Kidney tubule cell (primary cell): ENCODE measurements around the gene INTS1.
A peak's percentile ranks its signal among the peaks of the same experiment; 100 is the strongest.
"Not testable (repeated sequence)": the region's sequence is repeated elsewhere in the genome, so short reads cannot be mapped to it uniquely, and the experiment has no call there.

ENCODE experiments used
- DNase-seq: peaks from one replicate; pipeline ENCODE4 v3.0.0-alpha.2; 2018; ENCODE audit warnings: low spot score

Gene INTS1

DNA sequence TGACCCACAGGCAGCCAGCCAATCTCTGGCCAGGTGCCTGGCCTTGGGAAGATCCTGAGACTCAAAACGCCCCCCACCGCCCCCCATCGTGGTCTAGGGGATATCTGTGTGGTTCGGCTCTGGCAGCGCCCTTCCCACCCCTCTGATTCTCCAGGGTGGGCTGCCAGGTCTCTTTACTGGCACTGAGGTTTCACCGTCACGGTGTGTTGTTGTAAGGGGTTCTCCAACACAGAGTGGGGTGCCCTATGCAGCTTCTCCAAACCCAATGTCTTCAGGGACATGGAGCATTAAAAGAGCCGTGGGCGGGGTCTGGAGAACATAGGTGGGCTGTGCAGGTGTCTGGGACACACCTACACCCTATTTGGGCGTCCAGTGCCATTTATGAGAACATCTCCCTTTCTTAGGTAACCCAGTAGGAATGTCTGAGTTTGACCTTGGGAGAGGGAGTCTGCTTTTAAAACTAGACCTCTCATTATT is 27.8 kb upstream of the INTS1 start:
- peak; percentile 43 for DNase-seq

DNA sequence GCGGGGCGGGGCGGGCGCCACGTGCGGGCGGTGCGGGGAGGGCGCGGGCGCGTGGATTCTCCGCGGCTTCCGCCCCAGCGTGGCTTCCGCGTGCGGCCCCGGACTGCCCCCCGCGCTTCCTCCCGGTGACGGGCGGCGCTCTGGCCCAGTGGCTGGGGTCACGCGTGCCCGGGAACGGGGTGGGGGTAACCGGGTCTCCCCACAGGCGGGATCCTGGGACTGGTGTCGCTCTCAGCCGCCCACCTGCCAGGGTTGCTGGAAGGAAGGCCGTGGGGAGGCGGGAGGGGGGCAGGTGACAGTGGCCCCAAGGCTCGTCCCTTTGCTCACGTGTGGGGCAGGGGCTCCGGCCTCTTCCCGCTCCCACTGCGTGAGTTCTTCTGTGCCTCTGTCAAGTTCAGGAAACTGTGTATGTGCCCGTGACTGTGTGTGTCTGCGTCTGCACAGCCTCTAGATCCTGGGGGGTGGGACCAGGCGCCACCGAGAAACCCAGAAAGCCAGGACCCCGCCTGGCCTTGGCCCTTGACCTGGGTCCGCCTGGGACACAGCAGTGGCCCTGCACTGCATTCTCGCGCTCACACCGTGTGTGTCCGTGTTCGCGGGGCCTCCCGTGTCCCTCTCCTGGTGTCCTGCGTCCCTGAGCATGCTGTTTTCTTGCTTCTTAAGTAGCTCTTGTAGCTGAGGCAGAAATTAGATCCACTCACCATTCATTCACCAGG is 27.2 kb upstream of the INTS1 start:
- peak; percentile 46 for DNase-seq

DNA sequence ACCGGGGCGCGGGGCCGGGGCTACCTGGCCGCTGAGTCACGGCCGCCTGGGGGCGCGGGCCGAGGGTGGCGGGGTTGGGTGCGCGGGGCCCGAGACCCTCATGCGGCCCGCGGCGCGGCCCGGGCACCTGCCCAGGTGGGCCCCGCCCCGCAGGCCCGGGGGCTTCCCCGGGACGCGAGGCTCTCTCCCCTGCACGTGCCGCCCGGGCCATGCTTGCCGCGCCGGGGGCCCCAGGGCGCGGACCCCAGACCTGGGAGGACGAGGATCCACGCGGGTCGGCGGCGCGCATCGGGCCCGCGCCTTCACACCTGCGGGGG is 26.7 kb upstream of the INTS1 start:
- no peak for DNase-seq

DNA sequence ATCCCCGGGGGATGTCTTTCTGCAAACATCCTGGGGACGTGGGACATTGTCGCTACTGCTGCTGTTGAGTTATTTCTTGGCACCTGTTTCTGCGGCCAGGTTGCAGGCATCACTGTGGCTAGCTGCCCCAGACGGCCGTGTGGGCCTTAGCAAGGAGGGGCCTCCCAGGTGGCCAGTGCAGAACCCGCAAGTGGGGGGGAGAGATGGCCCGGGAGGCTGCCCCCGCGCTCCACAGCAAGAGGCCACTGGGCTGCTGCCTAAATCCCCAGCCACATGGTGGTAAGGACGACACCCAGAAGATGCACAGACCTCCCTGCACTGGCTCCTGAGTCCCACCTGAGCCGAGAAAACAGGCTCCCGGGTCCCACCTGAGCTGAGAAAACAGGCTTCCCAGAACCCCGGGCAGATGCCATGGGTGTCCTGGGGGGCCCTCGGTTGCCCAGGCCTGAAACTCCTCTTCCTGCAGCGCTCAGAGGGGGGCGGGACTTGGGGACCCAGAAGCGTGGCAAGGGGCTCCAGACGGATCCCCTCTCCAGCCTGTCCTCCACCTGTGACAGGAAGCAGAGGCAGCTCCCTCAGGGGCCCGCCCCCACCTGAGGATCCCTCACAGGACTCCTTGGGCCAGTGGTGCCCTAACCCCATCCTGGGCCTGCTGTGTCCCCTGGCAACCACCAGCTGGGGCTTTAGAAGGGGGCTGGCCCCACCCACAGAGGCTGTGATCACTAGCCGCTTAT is 25.4 kb upstream of the INTS1 start:
- no peak for DNase-seq

DNA sequence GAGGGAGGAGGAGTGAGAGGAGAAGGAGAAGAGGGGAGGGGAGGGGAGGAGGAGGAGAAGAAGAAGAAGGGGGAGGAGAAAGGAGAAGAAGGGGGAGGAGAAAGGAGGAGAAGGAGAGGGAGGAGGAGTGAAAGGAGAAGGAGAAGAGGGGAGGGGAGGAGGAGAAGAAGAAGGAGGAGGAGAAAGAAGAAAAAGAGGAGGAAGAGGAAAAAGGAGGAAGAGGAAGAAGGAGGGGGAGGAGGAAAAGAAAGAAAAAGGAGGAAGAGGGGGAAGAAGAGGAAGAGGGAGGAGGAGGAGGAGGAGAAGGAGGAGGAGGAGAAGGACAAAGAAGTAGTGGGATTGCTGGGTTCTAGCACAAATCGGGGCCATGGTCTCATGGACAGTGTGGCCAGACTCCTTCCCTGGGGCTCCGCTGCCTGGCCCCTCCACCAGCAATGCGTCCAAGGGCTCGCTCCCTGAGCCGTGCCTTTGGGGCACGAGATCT is 22.1 kb upstream of the INTS1 start:
- DNase-seq, result no peak

DNA sequence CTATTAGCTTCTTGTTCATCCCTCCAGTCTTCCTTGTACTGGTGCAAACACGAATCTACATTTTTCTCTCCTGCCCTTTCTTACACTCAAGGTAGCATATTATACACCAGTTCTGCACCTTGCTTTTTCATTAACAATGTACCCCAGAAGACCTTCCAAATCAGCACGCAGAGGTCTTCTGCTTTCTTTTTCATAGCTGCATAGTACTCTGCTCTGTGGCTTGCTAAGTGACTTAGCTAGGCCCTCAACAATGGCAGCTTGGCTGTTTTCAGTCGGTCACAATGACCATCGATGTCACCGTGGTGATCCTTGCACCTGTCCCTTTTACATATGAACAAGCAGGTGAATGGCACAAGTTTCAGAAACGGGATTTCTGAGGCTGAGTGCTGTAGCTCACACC is 21.2 kb upstream of the INTS1 start:
- no peak for DNase-seq

DNA sequence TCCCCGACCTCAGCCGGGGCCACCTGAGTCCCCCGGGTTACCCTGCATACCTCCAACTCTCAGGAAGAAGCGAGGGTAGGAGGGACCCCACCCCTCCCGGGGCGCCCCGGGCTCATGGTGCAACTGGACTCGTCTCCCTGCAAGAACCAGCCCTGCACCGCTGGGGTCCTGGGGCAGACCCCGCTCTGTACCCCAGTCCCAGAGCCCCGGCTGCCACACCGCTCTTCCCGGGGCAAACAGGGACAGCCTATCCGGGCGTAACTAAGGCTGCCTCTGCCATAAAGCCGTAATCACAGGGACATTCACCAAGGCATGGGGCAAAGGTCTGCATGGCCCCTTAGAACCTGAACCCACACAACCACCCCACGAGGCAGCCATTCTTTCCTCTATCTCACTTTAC is 19.7 kb upstream of the INTS1 start:
- DNase-seq, result no peak

DNA sequence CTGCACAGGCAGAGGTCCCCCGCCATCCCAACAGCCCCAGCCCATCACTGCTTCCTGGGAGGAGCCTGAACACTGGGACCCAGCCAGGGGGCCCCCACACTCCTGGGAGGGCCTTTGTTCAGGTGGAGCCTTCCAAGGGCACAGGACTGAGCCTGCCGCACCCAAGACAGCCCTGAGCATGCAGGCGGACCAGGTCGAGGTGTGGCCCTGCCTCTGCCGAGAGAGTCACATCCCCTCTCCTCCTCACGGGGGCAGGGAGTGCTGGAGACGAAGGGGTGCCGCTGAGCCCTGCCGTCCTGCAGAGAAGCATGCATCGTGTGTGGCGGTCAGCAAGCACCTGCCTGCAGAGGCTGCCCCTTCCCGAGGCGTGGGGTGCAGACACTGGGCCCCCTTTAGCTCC is 19.0 kb upstream of the INTS1 start:
- no peak for DNase-seq

DNA sequence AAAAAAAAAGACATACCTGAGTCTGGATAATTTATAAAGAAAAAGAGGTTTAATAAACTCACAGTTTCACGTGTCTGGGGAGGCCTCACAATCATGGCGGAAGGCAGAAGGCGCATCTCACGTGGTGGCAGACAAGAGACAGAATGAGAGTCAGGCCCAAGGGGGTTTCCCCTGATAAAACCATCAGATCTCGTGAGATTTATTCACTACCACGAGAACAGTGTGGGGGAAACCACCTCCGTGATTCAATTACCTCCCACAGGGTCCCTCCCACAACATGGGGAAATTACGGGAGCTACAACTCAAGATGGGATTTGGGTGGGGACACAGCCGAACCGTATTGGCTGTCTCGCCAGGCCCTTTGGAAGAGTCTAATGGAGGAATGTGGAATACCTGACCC is 17.3 kb upstream of the INTS1 start:
- no peak for DNase-seq

DNA sequence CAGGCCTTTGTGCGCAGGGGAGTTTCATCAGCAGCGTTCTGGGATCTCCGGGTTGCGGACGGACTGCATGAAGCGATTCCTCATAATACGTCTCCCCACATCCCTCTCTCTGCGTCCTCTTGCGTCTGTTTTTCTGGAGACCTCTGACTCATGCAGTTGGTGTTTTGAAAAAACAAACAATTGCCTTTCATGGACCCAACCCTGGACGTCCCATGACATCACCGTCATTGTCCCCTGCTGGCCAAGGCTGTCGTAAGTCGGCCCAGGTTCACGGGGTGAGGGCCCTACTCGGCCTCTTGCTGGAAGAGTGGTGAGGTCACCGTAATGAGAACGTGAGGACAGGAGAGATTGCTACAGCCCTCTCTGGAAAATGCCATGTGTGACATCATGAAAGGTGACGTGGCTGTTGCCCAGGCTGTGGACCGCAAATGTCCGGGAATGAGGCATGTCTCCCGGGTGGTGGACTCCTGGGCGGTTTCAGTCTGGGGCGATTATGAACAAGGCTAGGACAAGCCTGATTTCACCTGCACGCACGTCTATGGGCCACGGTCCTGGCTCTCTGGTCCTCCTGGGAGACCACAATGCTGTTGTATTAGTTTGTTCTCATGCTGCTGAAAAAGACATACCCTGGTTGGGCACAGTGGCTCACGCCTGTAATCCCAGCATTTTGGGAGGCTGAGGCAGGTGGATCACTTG is 16.5 kb upstream of the INTS1 start:
- DNase-seq, result peak; percentile 45

DNA sequence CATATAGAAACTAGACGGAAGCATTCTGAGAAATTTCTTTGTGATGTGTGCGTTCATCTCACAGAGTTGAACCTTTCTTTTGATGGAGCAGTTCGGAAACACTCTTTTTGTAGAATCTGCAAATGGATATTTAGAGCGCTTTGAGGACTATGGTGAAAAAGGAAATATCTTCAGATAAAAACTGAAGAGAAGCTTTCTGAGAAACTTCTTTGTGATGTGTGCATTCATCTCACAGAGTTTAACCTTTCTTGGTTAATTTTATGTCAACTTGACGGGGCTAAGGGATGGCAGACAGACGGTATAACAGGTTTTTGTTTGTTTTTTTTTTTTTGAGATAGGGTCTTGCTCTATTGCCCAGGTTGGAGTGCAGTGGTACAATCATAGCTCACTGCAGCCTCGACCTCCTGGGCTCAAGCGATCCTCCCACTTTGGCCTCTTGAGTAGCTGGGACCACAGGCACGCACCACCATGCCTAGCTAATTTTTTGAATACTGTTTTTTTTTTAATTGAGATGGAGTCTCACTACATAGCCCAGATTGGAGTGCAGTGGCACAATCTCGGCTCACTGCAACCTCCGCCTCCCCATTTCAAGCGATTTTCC is 15.2 kb upstream of the INTS1 start:
- not testable (repeated sequence) for DNase-seq

DNA sequence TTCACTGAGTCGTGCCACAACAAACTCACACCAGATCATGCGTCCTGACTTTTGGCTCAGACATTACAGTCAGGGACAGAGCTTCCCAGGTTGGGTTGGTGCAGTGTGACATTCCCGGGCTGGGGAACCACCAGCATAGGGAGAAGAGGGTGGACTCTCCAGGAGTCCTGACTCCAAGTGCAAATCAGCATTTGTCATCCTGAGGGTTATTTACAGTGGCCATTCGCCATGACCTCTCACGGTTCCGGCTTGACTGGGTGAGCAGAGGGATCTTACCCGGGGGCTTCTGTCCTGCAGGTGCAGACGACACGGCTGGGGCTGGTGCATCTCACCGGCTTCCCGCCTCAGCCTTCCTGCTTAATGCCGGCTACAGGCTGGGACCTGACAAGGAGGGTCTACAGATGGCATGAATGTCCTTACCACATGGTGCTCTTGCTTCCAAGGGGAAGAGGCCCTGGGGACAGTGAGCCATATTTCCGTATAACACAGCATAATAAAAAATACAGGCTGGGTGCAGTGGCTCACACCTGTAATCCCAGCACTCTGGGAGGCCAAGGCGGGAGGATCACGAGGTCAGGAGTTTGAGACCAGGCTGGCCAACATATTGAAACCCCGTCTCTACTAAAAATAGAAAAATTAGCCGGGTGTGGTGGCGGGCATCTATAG is 12.5 kb upstream of the INTS1 start:
- peak; percentile 40 for DNase-seq

DNA sequence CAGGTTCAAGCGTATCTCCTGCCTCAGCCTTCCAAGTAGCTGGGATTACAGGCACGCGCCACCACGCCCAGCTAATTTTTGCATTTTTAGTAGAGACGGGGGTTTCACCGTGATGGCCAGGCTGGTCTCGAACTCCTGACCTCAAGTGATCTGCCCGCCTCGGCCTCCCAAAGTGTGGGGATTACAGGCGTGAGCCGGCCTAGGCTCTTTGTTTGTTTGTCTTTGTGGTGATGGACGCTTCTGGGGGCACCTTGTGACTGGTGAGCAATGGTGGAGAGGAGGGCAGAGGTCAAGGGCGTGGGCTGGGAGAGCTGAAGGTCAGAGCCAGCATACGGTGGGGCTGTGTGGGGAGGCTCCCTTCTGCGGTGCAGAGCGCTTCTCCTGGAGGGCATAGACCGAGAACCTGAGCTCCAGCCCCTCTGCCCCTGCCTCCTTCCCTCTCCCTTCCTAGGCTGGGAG is 11.3 kb upstream of the INTS1 start:
- not testable (repeated sequence) for DNase-seq

DNA sequence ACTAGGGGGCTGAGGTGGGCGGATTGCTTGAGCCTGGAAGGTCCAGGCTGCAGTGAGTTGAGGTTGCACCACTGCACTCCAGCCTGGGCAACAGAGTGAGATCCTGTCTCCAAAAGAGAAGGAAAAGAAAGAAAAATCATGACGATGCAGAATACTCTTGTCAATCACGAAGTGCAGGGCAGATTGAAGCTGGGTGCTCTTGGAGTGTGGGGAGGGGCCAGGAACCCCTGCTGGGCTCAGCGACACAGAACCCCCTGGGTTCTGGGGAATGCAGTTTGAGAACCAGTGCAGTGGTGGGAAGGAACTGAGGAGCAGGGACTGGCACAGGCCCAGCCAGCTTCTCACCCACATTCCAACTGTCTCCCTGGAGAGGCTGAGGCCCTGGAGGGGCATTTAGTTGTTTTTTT is 10.8 kb upstream of the INTS1 start:
- DNase-seq, result no peak

DNA sequence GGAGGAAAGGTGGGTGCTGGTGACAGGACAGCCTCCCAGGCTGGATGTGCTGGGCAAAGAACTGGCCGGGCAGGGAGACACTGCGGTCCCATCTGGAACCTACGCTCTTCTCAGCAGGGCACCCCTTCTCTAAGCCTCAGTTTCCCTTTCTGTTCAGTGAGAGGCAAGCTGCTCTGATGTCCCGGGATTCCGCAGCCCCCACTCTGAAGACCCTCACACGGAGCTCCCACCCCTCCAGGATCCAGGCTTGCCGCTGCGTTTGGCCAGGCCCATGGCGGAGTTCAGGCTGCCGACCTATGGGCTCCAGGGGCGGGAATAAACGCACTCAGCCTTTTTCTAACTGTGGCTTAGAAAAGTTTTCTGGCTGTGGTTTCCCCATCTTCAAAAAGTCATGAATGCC is 10.2 kb upstream of the INTS1 start:
- no peak for DNase-seq

DNA sequence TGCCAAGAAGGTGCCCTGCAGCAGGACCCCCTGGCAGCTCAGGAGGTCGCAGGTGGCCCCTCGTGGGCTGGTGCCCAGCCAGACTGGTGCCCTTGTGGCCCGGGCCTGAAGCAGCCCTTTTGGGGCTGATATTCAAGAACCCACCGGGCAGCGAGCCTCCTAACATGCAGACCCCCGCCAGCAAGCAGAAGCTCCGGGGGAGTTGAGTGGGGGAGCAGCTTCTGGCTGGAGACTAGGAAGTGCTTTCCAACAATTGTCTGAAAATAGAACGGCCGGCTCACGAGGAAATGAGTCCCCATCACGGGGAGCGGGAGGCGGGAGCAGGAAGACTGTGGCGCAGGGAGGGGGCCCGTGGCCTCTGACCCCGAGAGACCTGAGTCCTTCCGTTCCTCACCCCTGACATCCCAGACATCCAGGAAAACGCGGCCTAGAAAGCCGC is 9.5 kb upstream of the INTS1 start:
- no peak for DNase-seq

DNA sequence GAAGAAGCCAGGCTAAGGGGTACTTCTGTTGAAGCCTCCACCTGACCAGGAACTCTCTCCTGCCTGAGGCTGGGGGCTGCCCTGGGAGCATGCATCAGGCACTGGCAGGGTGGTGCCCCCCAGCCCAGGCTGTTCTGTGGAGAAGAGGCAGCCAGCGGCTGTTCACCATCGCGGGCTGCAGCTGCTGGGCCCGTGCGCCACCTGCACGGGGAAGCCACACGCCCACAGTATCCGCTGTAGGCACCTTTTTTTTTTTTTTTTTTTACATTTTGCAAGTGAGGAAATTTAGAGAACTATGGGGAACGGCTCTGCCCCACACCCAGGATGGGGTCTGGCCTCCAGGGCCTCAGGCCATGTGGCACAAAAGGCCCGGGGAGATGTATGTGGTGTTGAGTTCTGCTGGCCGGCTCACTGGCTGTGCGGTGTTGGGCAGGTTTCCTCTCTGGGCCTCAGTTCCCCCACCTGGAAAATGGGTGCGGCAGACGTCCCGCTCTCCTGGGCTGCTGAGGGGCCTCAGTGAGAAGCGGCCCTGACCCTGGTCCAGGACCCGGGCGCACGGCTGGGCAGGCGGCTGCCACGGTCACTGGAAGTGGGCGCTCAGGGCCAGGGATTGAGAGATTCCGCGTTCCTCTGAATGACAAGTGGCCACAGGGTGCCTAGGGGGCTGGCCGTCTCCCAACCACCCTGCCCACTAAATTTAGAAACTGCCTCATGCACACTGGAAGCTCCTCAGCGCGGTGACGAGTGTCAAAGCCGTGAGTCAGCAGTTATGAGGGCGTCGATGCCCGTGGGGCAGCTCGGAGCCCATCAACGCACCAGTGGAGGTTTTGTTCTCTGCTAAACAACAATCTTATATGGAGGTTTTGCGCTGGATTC is 8.8 kb upstream of the INTS1 start:
- peak; percentile 86 for DNase-seq

DNA sequence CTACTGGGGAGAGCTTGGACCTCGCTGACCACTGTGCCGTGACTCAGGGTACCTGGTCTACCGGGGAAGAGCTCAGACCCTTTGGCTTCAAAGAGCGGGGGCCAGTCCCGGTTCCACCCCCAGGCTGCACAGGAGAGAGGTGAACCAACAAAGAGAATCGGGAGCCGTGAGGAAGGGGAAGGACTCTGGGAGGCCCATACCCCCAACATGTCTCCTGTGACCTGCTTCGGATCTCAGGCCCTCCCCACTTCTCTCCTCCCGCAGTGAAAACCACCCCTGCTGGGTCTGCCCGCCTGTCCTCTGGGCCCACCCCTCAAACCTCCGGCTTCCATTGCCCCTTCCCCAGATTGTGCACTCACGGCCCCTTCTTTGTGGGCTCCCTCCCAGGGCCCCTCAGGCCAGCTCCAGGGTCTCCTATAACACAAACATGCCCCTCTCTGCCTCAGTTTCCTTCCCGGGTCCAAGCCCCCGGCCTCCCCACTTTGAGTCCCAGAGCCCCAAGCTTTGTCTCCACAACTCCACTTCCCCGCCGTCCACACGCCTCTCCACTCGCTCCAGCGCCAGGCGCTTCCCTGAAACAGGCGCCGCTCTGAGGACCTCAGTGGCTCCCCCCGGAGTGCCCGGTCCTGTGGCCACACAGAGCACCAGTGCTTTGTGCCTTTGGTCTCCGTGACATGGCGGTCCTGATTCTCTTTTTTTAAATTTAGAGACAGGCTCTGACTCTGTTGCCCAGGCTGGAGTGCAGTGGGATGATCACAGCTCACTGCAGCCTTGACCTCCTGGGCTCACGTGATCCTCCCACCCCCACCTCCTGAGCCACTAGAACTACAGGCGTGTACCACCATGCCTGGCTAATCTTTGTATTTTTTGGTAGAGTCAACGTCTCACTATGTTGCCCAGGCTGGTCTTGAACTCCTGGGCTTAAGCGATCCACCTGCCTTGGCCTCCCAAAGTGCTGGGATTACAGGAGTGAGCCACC is 7.5 kb upstream of the INTS1 start:
- DNase-seq, result no peak

DNA sequence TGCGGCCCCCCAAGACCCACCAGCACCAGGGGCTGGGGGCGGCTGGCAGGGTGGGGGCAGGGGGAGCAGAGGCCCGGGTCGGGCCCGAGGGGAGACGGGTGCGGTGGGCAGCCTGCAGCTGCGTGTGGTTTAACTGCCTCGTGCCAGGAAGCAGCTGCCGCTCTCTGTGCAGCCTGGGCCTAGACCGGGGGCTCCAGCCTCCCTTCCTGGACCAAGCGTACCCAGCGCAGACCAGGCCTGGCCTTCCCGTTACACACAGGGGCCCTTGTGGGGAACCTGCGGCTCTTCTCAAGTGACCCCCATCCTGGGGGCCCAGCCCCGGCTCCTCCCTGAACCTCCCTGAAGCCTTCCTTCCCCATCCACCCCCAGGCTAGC is 6.6 kb upstream of the INTS1 start:
- DNase-seq, result no peak

DNA sequence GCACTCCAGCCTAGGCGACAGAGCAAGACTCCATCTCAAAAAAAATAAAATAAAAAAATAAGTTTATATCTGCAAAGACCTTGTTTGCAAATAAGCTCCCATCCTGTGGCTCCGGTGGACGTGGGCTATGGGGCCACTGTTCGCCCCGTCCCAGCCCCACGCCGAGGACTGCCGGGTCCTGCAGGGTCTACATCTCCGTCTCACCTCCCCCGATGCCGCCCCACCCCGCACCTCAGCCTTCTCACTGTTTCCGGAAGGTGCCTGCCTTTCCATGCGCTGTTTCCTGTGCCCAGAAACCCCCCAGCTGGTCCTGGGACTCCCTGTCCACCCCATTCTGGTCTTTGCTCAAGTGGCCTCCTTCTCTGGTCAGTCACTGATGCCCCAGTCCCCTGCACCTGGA is 5.0 kb upstream of the INTS1 start:
- no peak for DNase-seq
